GM12801 (cell line): ENCODE results near the gene GARIN5B.

Experiments used
- CTCF ChIP-seq: IDR thresholded peaks from one replicate; pipeline ENCODE4 v1.5.1; 2011; ENCODE audit warnings: control low read depth; ENCODE audit not compliant: insufficient read length; ENCODE audit errors: extremely low read depth

Gene GARIN5B

GRCh38 chr19:55305491-55305890 lies 57.6 kb downstream of the GARIN5B start:
- no peak for TF ChIP-seq CTCF

- TF ChIP-seq CTCF = no peak
Observed at GRCh38 chr19:55304980-55305379, 58.1 kb downstream of the GARIN5B start.
